ENCODE results near the gene KLK13. TPM values are rescaled to one million over a fixed set of nuclear protein-coding genes. Genes with fewer than 3 reads are reported as not detected.
A peak's percentile ranks its signal among the peaks of the same experiment; 100 is the strongest.

Gene KLK13
- total RNA-seq, 1 donor from 2014 or later, result not detected

GRCh38 chr19:51065221-51065960, 499 bp upstream of the KLK13 start:
- H4K20me1 ChIP-seq (ENCODE audit: low read depth), result no peaks in the 10 kb centered on the region
- no peaks in the 10 kb centered on the region for H3K79me2 ChIP-seq (ENCODE audit: low read depth)
- H3K27me3 ChIP-seq, result peaks cover 29% of the 10 kb centered on the region
- H3K9ac ChIP-seq, result no peak overlapping the region
- Mint-ChIP-seq H3K9me3 (peaks cover 6% of the 10 kb centered on the region), H3K4me1 (peaks cover 2% of the 10 kb centered on the region), H3K36me3 (no peaks in the 10 kb centered on the region), H3K27ac (no peak overlapping the region), H3K27me3 (ENCODE audit: insufficient read depth, low read depth) (peaks cover 20% of the 10 kb centered on the region), H3K4me3 (peak overlapping the region; percentile 75)
- H3K36me3 ChIP-seq, result no peaks in the 10 kb centered on the region
- DNase-seq (ENCODE audit: low spot score), result no peak
- H3K4me2 ChIP-seq, result peak overlapping the region; percentile 71
- H3K4me1 ChIP-seq, result no peaks in the 10 kb centered on the region
- H3K27ac ChIP-seq, result no peak overlapping the region
- no peak overlapping the region for H2AFZ ChIP-seq (replicated peaks)
- H3F3A ChIP-seq (ENCODE audit: low read depth), result no peaks in the 10 kb centered on the region
- TF ChIP-seq EZH2 (IDR thresholded peaks at IDR 0.05), result no peak
- TF ChIP-seq EZH2phosphoT487 (IDR thresholded peaks at IDR 0.05), result no peak
- TF ChIP-seq CTCF (IDR thresholded peaks at IDR 0.05), result no peak
- peak overlapping the region; percentile 37 for H3K4me3 ChIP-seq
- H3K9me3 ChIP-seq (ENCODE audit: low read depth), result no peaks in the 10 kb centered on the region

- Histone ChIP-seq H3K27me3 (peaks cover 29% of the 10 kb centered on the region), H3K27ac (no peak overlapping the region), H3K79me2 (ENCODE audit: low read depth) (no peaks in the 10 kb centered on the region), H3K4me2 (no peak overlapping the region), H3K4me3 (no peak overlapping the region), H3K9me3 (ENCODE audit: low read depth) (no peaks in the 10 kb centered on the region), H3K9ac (no peak overlapping the region), H4K20me1 (ENCODE audit: low read depth) (no peaks in the 10 kb centered on the region), H2AFZ (replicated peaks) (no peak overlapping the region), H3F3A (ENCODE audit: low read depth) (no peaks in the 10 kb centered on the region), H3K36me3 (no peaks in the 10 kb centered on the region), H3K4me1 (no peaks in the 10 kb centered on the region)
- Mint-ChIP-seq H3K4me3 (peak overlapping the region; percentile 44), H3K27ac (no peak overlapping the region), H3K9me3 (peaks cover 6% of the 10 kb centered on the region), H3K4me1 (peaks cover 2% of the 10 kb centered on the region), H3K27me3 (ENCODE audit: insufficient read depth, low read depth) (peaks cover 22% of the 10 kb centered on the region), H3K36me3 (no peaks in the 10 kb centered on the region)
- no peak for DNase-seq (ENCODE audit: low spot score)
- no peak for TF ChIP-seq EZH2phosphoT487 (IDR thresholded peaks at IDR 0.05)
- no peak for TF ChIP-seq CTCF (IDR thresholded peaks at IDR 0.05)
- TF ChIP-seq EZH2 (IDR thresholded peaks at IDR 0.05), result peak; percentile 1
Observed at GRCh38 chr19:51063664-51064063, 1.2 kb downstream of the KLK13 start.

GRCh38 chr19:51060973-51061372, 3.9 kb downstream of the KLK13 start:
- Mint-ChIP-seq H3K27me3 (ENCODE audit: insufficient read depth, low read depth) (peaks cover 17% of the 10 kb centered on the region), H3K4me3 (no peak overlapping the region), H3K27ac (no peak overlapping the region), H3K36me3 (no peaks in the 10 kb centered on the region), H3K4me1 (peaks cover 2% of the 10 kb centered on the region), H3K9me3 (peaks cover 2% of the 10 kb centered on the region)
- Histone ChIP-seq H3K9me3 (ENCODE audit: low read depth) (no peaks in the 10 kb centered on the region), H3K4me3 (no peak overlapping the region), H3K4me2 (no peak overlapping the region), H3K4me1 (no peaks in the 10 kb centered on the region), H3K27me3 (peaks cover 24% of the 10 kb centered on the region), H3K9ac (no peak overlapping the region), H4K20me1 (ENCODE audit: low read depth) (no peaks in the 10 kb centered on the region), H3F3A (ENCODE audit: low read depth) (no peaks in the 10 kb centered on the region), H3K36me3 (no peaks in the 10 kb centered on the region), H2AFZ (replicated peaks) (no peak overlapping the region), H3K79me2 (ENCODE audit: low read depth) (no peaks in the 10 kb centered on the region), H3K27ac (no peak overlapping the region)
- TF ChIP-seq CTCF (IDR thresholded peaks at IDR 0.05), result no peak
- no peak for TF ChIP-seq EZH2 (IDR thresholded peaks at IDR 0.05)
- no peak for TF ChIP-seq EZH2phosphoT487 (IDR thresholded peaks at IDR 0.05)
- no peak for DNase-seq (ENCODE audit: low spot score)

All from neural progenitor cell (in vitro differentiated cells).